DLD1 (cell line): Measurements from ENCODE around the gene CTBP1.

Source experiments
- in situ Hi-C: cut with HindIII; loops from 2 replicates; pipeline ENCODE4 v1.10.0; 2017; ENCODE audit warnings: low sequenced_read_pairs

CTBP1 gene

DNA sequence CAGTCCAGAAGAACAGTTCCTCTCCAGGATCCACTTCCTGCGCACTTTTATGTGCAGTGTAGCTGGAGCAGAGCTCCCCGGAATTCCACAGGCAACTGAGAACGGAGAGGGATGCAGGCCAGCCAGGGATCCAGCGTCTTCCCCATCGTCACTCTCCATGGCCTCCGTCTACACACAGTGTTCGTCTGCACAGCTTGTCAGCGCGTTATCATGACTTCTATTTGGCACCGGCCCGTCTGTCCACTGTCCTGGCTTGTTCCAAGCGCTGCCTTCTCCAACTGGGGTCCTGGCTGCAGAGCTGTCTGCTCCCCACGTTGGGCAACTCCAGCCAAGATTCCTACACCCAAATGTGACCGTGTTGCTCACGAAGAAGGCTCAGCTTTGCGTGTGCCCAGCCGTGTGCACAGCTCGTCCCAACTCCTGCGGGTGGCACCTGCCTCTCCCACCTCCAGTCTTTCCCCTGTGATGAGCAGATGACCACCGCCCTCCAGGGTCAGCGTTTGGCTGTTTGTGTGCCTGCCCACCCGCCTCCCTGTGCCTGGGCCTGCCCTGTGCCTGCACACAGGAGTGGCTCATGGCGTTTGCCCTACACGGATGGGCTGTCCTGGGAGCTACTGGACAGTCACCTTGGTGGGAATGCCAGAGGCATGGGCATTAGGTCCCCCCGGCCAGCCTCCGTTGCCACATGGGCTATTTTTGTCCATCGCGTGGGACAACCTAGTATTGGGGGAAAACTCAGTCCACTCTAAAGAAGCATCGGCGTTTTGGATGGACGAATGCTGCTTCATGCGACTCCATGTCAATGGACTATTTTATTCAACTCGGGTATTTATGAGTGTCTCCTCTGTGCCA is 2.2 kb upstream of the CTBP1 start:
- in situ Hi-C loops = no loop called here

DNA sequence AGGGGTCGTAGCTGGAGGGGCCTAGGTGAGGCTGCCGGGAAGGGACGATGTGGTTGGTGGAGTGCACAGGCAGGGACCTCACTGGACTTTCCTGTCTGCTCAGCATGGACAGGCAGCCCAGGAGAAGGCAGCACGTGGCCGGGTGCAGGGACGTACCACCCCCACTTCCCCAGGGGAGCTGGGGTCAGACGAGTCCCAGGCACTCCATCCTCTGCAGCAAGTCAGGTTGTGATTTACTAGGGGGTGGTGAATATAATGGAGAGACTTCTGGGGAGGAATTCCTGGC is 1.5 kb upstream of the CTBP1 start:
- in situ Hi-C loops = no loop called here

DNA sequence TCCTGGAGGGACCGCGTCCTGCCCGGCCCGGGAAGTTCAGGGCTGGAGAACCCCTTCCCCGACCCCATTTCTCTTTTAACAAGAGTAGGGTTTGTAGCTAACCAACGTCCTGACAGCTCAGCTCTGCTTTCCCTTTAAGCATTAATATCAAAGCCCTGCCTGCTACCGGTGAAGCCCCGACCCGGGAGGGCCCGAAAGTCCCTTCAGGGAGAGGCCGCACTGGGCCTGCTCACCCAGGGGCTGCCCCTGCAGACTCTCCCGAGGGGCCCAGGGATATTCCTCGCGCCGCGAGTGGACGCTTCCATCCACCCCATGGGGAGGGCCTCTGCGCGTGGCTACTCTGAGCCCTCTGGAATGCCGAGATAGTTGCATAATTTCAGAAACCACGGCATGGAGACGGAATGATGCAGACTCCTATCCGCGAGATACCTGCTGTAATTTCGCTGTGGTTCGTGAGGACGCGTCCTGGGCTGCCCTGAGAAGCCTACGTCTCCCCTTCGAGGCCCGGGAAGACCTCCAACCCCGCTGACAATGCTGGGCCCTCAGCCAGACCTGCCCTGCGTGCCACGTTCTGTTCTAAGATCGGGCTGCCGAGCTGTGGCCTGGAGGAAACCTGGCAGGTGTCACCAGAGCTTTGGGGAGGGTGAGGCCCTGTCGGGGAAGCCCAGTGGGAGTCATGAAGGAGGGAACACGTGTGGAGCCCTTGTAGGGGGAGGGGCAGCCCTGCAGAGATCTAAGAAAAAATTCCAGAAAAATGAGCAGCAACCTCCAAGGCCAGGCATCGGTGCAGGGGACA is 999 bp upstream of the CTBP1 start:
- in situ Hi-C loops = no loop called here

DNA sequence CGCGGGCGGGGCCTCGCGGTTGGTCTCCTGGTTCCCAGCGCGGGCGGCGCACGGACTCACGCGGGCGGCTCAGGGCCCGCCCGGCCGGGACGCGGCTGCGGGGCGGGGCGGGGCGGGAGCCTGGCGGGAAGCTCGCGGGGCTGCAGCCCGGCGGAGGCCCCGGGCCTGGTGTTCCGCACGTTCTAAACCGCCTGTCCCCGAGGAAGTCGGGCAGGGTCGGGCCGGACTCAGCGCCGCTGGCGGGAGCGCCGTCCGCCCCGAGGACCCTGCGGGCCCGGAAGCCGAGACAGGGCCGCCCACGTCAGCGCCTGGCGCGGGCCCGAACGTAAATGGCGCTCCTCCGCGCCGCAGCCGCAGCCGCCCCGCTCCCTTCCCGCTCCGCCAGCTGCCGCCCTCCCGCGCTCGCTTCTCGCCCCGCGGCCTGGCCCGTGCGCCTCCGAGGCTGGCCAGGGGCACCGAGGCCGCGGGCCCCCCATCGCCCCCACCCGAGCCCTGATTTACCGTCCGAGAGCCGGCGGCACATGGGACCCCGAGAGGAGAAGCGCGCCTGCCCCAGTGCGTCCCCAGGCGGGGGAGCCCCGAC is 309 bp upstream of the CTBP1 start:
- in situ Hi-C loops = no loop called here

DNA sequence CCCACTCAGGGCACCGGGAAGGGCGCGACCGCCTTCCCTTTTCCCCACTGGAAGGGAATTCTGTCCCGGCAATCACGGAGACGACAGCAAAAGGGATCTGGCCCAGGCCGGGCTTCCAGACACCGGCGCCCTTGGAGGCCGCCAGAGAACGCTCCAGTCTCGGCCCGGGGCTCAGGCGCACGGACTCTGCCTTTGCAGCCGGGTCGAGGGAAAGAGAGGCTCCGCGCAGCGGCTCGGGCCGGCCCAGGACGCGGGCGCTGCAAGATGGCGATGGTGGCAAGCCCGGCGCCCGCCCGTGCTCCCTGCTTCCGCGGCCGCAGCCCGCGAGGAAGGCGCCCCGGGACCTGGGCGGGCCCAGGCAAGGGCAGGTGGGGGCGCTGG is 1.1 kb downstream of the CTBP1 start:
- in situ Hi-C loops = no loop called here

GRCh38 chr4:1246901-1247863 is 1.7 kb downstream of the CTBP1 start:
- in situ Hi-C loops = no loop called here

DNA sequence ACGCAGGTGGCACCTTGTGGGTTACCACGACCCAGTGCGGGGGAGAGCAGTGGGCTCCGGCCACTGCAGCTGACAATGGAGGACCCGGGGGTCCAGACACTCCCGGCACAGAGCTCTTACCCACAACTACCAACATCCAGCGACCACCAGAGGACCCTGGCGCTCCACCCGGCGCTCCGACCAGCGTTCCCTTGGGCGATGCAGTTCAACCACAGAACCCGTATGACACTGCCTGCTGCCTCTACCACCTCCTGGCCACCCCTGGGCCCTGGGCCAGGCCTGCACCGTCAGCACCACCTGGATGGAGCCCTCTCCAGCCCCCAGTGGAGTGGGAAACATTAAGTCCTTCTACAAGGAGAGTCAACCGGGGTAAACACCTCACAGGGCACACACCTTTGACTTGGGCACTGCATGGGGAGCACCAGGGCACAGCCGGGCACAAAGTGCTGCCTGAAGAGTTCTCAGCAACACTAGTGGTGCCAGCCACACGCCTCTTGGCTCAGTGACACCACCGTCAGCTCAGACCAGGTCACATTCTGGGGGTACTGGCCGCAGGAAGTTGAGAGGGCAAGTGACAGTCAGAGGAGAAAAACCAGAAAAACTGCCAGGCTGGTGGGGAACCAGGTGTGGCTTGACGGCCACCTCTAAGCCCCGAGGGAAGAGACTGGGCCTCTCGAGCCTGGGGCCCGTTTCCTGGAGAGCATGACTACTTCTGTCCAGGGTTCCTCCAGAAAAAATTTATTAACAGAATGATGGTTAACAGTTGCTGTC is 2.6 kb downstream of the CTBP1 start:
- in situ Hi-C loops = no loop called here

GRCh38 chr4:1245481-1246051 is 3.4 kb downstream of the CTBP1 start:
- in situ Hi-C loops = no loop called here

GRCh38 chr4:1244978-1245471 is 3.9 kb downstream of the CTBP1 start:
- in situ Hi-C loops = no loop called here

GRCh38 chr4:1244081-1244977 is 4.6 kb downstream of the CTBP1 start:
- in situ Hi-C loops = no loop called here

DNA sequence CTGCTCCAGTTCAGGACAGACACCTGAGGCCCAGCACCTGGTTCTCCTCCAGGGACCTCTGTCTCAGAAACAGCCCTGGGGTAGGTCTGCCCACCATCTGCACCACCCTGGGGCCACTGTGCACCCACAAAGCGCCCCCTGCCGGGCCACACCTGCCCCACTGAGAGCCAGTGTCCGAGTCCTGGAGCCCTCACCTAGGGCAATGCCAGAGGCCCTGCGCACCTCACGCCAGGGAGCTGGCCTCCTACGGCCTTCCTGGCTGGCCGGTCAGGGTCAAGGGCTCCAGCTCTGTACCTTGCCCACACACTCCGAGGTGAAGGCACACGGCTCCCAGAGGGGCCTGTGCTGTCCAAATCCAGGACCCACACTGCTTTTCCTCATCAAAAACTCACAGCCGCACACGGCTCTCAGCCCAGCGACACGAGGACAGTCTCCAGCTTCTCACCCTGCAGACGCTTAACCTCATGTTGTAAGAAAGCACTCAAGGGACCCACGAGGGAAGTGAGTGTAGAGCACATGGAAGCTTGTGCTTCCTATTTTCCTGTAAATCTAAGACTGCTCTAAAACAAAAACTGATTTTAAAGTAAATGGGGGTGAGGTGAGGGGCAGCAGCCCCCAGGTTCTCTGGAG is 5.4 kb downstream of the CTBP1 start:
- in situ Hi-C loops = no loop called here

- in situ Hi-C loops = no loop called here
Observed at GRCh38 chr4:1242506-1243450, 6.2 kb downstream of the CTBP1 start.

- in situ Hi-C loops = no loop called here
Observed at GRCh38 chr4:1241936-1242505, 6.9 kb downstream of the CTBP1 start.

DNA sequence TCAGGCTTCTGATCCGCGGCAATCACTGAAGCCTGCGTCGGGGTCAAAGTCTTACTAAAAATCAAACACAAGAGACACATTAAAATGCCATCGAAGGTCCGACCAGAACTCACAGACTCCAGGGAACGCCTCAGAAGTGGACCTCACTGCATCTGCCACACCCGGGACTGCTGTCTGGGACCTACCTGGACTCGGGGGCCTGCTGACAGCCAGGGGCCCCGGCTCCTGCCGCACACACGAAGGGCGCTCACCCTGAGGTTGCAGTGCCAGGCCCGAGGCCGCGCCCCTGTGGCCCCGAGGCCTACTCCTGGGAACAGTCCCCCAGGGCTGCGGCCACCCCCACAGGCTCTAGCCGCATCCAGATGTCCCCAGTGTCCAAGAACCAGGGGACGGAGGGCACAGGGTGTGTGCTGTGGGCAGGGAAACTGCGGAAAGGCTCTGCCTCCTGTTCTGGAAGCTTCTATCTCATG is 7.4 kb downstream of the CTBP1 start:
- in situ Hi-C loops = no loop called here

- in situ Hi-C loops = no loop called here
Observed at GRCh38 chr4:1240721-1241465, 8.0 kb downstream of the CTBP1 start.

DNA sequence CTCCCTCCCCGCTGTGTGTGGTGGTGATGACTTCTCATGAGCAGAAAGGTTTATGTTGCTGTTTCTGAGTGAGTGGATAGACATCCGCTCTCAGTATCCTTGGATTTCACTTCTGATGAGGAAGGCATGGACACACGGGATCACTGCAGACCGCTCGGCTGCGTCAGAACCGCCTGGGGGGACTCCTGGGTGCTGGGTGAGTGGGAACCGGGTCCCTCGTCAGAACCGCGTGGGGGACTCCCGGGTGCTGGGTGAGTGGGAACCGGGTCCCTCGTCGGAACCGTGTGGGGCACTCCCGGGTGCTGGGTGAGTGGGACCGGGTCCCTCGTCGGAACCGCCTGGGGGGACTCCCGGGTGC is 9.0 kb downstream of the CTBP1 start:
- in situ Hi-C loops = no loop called here
